Lung (tissue), 12 donors: ENCODE results near the gene C21orf58. TPM values are rescaled to one million over a fixed set of nuclear protein-coding genes. Genes with fewer than 3 reads are reported as not detected.

Experiments
- ATAC-seq: fragments of 200-7000 bp; cut with Tn5 transposase; one replicate; pipeline ENCODE4 v1.9.1; 2020; ENCODE audit warnings: moderate number of reproducible peaks; ENCODE audit not compliant: insufficient read depth, low FRiP score
- DNase-seq, 3 donors: peaks; one replicate each; pipeline ENCODE4 v3.0.0-alpha.2; 2013 to 2017
- H3K27ac ChIP-seq, 2 donors: one replicate each; pipeline ENCODE4 v1.5.1; 2013; ENCODE audit warnings: mild to moderate bottlenecking in 2 of 2, moderate library complexity in 2 of 2, control low read depth in 1 of 2, inconsistent platforms in 1 of 2, low read depth in 1 of 2, low read length in 1 of 2
- H3K27me3 ChIP-seq, 3 donors: one replicate each; pipeline ENCODE4 v1.5.1; 2013; ENCODE audit warnings: low read length in 2 of 3; ENCODE audit not compliant: control insufficient read depth in 3 of 3, insufficient read depth in 3 of 3
- H3K36me3 ChIP-seq, 4 donors: one replicate each; pipeline ENCODE4 v1.5.1; 2013; ENCODE audit warnings: low read length in 4 of 4, mild to moderate bottlenecking in 1 of 4, moderate library complexity in 1 of 4; ENCODE audit not compliant: control insufficient read depth in 4 of 4, insufficient read depth in 4 of 4
- H3K4me1 ChIP-seq, 5 donors: one replicate each; pipeline ENCODE4 v1.5.1; 2013; ENCODE audit warnings: low read length in 5 of 5, mild to moderate bottlenecking in 2 of 5, moderate library complexity in 1 of 5; ENCODE audit not compliant: control insufficient read depth in 5 of 5, insufficient read depth in 5 of 5
- H3K4me3 ChIP-seq: one replicate; pipeline ENCODE4 v1.5.1; 2013; ENCODE audit warnings: mild to moderate bottlenecking, control low read depth, moderate library complexity
- H3K9ac ChIP-seq, 2 donors: one replicate each; pipeline ENCODE4 v1.5.1; 2013; ENCODE audit warnings: low read length in 2 of 2, control low read depth in 1 of 2; ENCODE audit not compliant: insufficient read depth in 1 of 2
- H3K9me3 ChIP-seq, 4 donors: one replicate each; pipeline ENCODE4 v1.5.1; 2013; ENCODE audit warnings: low read length in 3 of 4, mild to moderate bottlenecking in 1 of 4, moderate library complexity in 1 of 4; ENCODE audit not compliant: control insufficient read depth in 4 of 4, insufficient read depth in 3 of 4
- WGBS, 2 donors: extraction: QIAGEN DNeasy Blood & Tissue Kit; methylation state at CpG; one replicate each; pipeline ENCODE4 v1.1.7; 2013; 5-methylcytosine and 5-hydroxymethylcytosine counted together
- polyA plus RNA-seq, 2 donors: library from polyadenylated mRNA; stranded (reverse); fragments of 200-250 nt; gene quantifications; one replicate each; pipeline ENCODE4 v1.2.1, GENCODE V29; 2013
- total RNA-seq, 2 donors: library from RNA; depleted of rRNA in 1 of 2; stranded (reverse); fragments of >200 nt in 1 of 2; gene quantifications; one replicate each; pipeline ENCODE4 v1.2.1, GENCODE V29; 2014 to 2021
- TF ChIP-seq, protein P1 (sequence below): IDR thresholded peaks from 2 replicates; pipeline ENCODE4 v1.5.1; 2012; ENCODE audit warnings: mild to moderate bottlenecking; ENCODE audit errors: control extremely low read depth, extremely low read depth
- donor health status: control.
- donor health status: control.
- donor health status: Bipolar disorder and iron deficiency.
- donor health status: healthy.
- donor health status: DM: yes; HTN: yes; CAD: no.

C21orf58 gene
- total and polyA plus RNA-seq, 4 donors: 4.8 to 20.8 (median 8.9) TPM

DNA sequence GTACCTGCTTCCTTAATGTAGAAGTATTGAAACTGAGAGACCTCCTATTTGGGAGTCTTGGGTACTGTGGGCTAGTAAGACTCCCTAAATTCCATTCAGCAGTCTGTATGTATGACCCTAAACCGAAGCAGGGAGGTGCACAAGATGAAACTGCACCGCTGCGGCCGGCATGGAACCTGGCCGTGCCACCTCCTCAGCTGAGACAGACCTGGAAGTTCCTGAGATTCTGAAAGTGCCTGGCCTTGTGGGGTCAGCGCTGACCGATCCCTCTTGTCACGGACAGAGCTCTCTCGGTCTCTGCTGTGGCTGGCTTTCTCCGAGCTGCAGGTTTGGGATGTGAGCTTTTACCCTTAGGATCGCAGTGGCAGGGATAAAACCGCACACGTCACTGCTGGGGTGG lies 27.3 kb upstream of the C21orf58 start:
- peaks cover 15 to 74% (median 39%) of the 10 kb centered on the region in 4 donors for H3K36me3 ChIP-seq
- no peak overlapping the region for H3K27ac ChIP-seq
- ATAC-seq: no peak
- no peak for DNase-seq
- no peaks in the 10 kb centered on the region for H3K9me3 ChIP-seq
- H3K27me3 ChIP-seq: no peaks in the 10 kb centered on the region
- no peak overlapping the region for H3K4me3 ChIP-seq
- WGBS, 2 donors: 92 to 97% methylated on average over 13 of the region's 13 CpGs
- TF ChIP-seq, protein P1, sequence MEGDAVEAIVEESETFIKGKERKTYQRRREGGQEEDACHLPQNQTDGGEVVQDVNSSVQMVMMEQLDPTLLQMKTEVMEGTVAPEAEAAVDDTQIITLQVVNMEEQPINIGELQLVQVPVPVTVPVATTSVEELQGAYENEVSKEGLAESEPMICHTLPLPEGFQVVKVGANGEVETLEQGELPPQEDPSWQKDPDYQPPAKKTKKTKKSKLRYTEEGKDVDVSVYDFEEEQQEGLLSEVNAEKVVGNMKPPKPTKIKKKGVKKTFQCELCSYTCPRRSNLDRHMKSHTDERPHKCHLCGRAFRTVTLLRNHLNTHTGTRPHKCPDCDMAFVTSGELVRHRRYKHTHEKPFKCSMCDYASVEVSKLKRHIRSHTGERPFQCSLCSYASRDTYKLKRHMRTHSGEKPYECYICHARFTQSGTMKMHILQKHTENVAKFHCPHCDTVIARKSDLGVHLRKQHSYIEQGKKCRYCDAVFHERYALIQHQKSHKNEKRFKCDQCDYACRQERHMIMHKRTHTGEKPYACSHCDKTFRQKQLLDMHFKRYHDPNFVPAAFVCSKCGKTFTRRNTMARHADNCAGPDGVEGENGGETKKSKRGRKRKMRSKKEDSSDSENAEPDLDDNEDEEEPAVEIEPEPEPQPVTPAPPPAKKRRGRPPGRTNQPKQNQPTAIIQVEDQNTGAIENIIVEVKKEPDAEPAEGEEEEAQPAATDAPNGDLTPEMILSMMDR: no peak
- no peaks in the 10 kb centered on the region for H3K4me1 ChIP-seq
- H3K9ac ChIP-seq: no peak overlapping the region

DNA sequence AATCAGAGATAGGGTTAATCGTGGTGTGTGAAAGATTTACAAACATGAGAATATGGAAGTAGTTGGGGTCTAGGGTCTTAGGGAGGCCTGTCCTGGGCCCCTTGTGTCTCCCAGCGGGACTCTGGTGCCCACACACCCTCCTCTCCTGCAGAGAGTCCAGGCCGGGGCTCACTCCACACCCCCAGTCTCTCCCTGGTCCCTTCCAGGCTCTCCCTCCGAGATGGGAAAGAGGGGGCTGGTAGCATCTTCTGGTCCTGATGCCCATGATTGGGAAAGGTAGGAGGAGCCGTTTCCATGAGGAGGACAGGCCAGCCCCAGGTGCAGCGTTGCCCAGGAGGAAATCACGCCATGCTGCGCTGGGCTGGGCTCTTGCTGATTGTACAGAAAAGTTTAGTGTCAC lies 26.9 kb upstream of the C21orf58 start:
- Histone ChIP-seq H3K27me3 (no peaks in the 10 kb centered on the region), H3K27ac (no peak overlapping the region), H3K4me3 (no peak overlapping the region), H3K36me3 (peaks cover 18 to 73% (median 39%) of the 10 kb centered on the region in 4 donors), H3K9ac (no peak overlapping the region), H3K9me3 (no peaks in the 10 kb centered on the region), H3K4me1 (no peaks in the 10 kb centered on the region)
- TF ChIP-seq, protein P1: no peak
- ATAC-seq (no peak), DNase-seq (no peak)
- 94% methylated on average over 8 of the region's 8 CpGs for WGBS, 2 donors

DNA sequence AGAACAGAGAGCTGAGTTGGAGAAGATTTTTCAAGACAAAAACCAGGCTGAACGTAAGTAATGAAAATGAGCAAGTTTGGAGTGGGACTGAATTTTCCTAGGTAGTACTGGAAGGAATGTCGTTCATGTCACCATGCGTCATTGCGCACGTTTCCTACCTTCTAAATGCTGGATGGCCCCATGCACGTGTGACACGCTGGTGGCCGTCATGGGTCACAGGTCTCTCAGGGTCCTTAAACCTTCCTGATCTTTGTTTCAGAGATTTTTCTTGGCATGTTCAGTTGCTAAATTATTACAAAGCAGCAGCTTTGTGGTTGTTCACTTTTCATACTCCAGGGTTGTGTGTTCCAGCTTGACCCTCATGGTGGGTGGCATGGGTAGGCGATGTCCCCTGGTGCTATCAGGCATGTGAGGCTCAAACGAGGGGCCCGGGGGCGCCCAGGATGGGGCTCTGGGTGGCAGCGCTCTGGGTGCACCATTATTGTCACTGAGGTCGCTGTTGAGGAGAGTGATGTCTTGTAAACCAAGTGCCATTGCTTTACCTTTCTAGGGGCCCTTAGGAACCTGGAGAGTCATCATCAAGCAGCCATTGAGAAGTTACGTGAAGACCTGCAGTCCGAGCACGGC lies 25.6 kb upstream of the C21orf58 start:
- peaks cover 16 to 65% (median 36%) of the 10 kb centered on the region in 4 donors for H3K36me3 ChIP-seq
- 98% methylated on average over 17 of the region's 17 CpGs for WGBS, 2 donors
- no peak overlapping the region for H3K27ac ChIP-seq
- no peaks in the 10 kb centered on the region for H3K27me3 ChIP-seq
- H3K9me3 ChIP-seq: no peaks in the 10 kb centered on the region
- H3K4me1 ChIP-seq: no peaks in the 10 kb centered on the region
- no peak overlapping the region for H3K9ac ChIP-seq
- TF ChIP-seq, protein P1: no peak
- no peak for DNase-seq
- ATAC-seq: no peak
- H3K4me3 ChIP-seq: no peak overlapping the region

DNA sequence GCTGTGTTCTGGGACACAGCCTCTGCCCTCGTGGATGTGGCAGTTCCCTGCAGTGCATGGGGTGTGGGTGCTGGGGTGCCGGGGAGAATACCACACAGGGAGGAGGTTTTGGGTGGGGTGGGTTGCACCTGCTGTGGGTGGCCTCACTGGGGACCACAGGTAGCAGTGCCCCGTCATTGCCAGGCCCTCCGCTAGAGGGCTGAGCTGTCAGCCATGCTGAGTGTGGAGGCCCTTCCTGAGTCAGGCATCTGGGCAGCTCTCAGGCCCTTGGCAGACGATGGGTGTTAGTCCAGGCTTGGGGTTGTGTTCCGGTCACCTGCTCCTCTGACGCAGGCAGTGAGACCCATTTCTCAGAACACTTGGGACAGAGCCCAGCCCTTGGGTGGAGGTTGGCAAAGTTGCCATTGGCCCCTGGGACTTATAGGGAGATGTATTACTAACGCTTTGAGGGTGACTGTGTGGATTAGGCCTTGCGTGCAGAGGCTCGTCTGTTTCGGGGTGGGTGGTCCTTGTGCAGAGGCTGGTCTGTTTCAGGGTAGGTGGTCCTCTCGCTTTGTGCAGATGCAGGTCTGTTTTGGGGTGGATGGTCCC lies 24.2 kb upstream of the C21orf58 start:
- H3K36me3 ChIP-seq: peaks cover 8 to 55% (median 26%) of the 10 kb centered on the region in 4 donors
- no peaks in the 10 kb centered on the region for H3K27me3 ChIP-seq
- H3K4me1 ChIP-seq: no peaks in the 10 kb centered on the region
- DNase-seq (no peak), ATAC-seq (no peak)
- TF ChIP-seq, protein P1: no peak
- 94 to 98% methylated on average over 12 of the region's 12 CpGs for WGBS, 2 donors
- no peak overlapping the region for H3K9ac ChIP-seq
- no peaks in the 10 kb centered on the region for H3K9me3 ChIP-seq
- no peak overlapping the region for H3K4me3 ChIP-seq
- H3K27ac ChIP-seq: peak overlapping the region in 1 of 2 donors; percentile 40
